Left ventricle myocardium superior (tissue), 1 donor: ENCODE measurements around the gene POLR3E. TPM values are rescaled to one million over a fixed set of nuclear protein-coding genes. Genes with fewer than 3 reads are reported as not detected.
A peak's percentile ranks its signal among the peaks of the same experiment; 100 is the strongest.

Experiments
- ATAC-seq: fragments of 200-7000 bp; cut with Tn5 transposase; one replicate; pipeline ENCODE4 v1.9.1; 2020; ENCODE audit warnings: mild to moderate bottlenecking, moderate library complexity
- DNase-seq: peaks from one replicate; pipeline ENCODE4 v3.0.0-alpha.2; 2020
- intact Hi-C: fragments of 100-400 bp; cut with micrococcal nuclease; formaldehyde crosslinking; loops from one replicate; pipeline ENCODE4 v1.11.0; 2022
- total RNA-seq: library from RNA; stranded (reverse); fragmentation: NEBNext Ultra II Directional; extraction: Animal tissue kit (Norgen Biotek cat#: 25700); gene quantifications from one replicate; pipeline ENCODE4 v1.2.1, GENCODE V29; 2021
- donor health status: DM: no; HTN: yes; CAD: no; lungs with severe emphysema.

The POLR3E gene
- total RNA-seq, 1 donor from 2014 or later: 41.8 TPM

DNA sequence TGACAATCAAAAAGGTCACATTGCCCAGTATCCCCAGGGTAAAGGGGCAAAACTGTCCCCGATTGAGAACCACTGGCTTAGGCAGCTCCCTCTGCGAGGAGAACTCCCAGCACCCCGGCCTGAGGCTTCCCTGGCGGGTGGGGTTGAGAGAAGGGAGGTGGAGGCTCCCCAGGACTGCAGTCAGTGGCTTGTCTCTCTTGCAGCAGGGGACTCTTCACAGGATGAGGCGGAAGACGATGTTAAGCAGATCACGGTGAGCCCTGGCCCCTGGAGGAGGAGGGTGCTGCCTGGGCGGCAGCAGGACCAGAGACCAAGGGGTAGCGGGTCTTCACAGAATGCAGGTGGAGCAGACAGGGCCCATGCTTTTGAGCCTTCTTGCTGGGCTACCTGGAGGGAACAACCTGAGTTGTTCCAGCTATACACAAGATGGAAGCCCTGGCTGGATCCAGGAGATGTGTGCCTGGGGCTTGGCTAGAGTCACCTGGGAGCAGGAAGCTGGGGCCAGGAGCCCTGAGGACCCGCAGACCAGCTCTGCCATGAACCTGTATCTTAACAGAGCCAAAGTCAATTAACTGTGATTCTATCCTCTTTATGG lies 16.8 kb downstream of the POLR3E start:
- no peak for DNase-seq
- intact Hi-C loops: no loop called here

DNA sequence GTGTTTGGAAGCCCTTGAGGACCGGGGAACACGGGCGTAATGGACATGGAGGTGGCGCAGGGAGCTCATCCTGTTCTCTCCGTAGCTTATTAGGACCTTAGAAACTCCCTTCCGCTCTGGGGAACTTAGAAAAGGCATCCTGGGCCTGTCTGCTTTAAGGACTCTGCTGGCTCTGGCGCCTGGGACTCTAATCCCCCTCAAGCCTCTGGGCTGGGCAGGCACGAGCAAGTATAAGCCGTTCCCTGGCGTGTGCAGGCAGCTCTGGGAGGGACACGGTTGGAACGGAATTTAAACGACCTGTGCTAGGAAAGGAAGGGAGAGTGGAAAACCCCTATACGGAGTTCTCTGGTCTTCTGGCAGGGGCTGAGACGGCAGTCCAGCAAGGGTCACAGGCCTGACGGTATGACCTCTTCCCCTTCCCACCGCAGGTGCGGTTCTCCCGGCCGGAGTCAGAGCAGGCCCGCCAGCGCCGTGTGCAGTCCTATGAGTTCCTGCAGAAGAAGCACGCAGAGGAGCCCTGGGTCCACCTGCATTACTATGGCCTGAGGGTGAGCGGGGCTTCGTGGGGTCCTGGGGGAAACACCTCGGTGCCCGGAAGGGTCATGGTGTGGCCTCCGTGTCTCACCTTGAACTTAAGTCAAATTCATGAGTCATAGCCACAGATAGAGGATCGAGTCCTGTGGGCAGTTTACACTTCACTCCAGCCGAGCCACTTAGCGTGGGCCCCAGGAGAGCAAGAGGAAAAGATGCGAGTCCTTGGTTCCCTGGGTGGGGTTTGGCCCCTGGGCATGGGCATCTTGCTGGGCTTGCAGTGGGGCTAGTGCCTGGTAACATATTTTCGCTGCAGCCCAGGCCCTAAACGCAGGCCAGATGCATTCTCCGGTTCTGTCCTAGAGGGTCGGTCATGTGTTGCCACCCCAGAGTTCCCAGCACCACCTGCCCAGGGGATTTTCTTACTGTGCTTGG lies 17.7 kb downstream of the POLR3E start:
- intact Hi-C loops: no loop called here
- DNase-seq: no peak
- ATAC-seq: no peak

More for the DNA sequence above, 16.8 kb downstream of the POLR3E start:
- ATAC-seq: no peak

DNA sequence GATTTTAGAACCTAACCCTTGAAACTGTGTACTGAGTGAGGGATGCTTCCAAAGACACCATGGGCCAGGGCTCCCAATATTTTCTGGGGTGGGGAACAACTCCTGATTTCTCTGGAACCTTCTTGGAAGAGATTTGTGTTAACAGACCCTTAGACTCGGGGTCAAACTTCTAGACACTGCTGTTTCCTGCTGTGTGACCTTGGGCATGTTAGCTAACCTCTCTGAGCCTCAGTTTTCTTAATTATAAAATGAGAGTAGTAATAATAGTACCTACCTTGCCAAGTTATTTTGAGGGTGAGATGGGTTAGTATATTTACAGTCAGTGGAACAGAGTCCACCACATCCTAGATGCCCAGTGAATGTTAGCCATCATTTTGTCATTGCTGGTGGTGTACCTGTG lies 18.8 kb downstream of the POLR3E start:
- intact Hi-C loops: no loop called here
- no peak for ATAC-seq
- no peak for DNase-seq

DNA sequence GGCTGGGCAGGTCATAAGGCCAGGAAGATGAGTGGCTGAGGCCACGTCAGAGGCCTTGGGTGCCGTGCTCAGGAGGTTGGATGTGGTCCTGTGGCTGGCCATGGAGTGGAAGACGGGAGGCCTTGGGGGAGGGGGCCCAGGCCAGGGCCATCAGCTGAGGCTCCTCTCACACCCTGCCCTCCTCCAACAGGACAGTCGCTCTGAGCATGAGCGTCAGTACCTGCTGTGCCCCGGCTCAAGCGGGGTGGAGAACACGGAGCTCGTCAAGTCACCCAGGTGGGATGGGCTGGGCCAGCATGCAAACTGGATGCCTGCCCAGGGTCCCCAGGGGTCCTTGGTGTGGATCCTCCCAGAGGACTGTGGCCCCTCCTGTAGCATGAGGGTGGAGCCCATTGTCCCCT lies 19.2 kb downstream of the POLR3E start:
- no peak for DNase-seq
- intact Hi-C loops: no loop called here
- no peak for ATAC-seq

DNA sequence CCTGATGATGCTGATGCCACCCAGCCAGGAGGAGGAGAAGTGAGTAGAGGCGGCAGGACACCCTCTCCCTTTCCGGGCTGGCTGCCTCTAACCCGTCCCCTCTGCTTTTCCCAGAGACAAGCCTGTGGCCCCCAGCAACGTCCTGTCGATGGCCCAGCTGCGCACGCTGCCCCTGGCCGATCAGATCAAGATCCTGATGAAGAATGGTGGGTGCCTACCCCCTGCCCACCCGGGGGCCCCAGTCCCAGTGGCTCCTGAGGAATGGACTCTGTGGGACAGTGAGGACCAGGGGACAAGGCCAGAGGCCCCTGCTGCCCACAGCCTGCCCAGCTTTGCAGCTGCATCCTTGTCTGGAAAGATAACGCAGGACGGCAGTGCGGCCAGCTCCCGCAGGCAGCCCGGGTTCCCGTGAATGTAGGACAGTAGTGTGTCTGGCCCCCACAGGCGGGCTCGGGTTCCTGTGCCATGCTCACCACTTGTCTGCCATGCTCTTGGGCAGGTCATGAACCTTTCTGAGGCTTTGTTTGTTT lies 19.9 kb downstream of the POLR3E start:
- intact Hi-C loops: no loop called here
- no peak for DNase-seq
- no peak for ATAC-seq

DNA sequence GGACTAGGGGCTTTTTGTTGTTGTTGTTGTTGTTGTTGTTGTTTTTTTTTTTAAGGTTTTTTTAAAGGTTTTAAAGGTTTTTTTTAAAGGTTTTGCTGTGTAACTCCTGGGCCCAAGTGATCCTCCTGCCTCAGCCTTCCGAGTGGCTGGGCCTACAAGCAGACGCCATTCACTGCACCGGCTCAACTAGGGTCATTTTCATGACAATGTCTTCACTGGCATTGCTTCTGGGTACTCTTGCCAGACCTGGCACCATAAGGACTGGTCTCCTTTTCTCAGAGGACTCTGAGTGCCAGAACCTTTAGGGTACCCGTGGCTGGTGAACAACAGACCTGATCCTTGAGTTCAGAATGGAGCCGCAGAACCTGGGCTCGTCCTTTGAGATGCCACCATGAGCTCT lies 20.4 kb downstream of the POLR3E start:
- ATAC-seq: no peak
- intact Hi-C loops: no loop called here
- no peak for DNase-seq

DNA sequence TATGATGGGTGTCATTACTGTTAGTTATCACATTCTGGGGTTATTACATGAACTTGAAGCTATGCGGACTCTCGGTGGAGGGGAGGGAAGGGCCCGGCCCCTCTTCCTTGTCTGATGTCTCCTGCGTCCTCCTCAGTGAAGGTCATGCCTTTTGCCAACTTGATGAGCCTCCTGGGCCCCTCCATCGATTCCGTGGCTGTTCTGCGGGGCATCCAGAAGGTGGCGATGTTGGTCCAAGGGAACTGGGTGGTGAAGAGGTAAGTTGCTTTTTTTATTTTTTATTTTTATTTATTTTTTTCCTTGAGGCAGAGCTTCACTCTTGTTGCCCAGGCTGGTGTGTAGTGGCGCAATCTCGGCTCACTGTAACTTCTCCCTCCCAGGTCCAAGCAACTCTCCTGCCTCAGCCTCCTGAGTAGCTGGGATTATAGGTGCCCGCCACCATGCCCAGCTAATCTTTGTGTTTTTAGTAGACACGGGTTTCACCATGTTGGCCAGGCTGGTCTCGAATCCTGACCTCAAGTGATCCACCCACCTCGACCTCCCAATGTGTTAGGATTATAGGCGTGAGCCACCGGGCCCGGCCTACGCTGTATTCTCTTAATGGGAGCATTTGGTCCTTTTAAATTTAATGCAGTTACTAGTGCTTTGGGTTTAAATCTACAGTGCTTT lies 21.6 kb downstream of the POLR3E start:
- DNase-seq: no peak
- peak; percentile 12 for ATAC-seq
- intact Hi-C loops: no loop called here

DNA sequence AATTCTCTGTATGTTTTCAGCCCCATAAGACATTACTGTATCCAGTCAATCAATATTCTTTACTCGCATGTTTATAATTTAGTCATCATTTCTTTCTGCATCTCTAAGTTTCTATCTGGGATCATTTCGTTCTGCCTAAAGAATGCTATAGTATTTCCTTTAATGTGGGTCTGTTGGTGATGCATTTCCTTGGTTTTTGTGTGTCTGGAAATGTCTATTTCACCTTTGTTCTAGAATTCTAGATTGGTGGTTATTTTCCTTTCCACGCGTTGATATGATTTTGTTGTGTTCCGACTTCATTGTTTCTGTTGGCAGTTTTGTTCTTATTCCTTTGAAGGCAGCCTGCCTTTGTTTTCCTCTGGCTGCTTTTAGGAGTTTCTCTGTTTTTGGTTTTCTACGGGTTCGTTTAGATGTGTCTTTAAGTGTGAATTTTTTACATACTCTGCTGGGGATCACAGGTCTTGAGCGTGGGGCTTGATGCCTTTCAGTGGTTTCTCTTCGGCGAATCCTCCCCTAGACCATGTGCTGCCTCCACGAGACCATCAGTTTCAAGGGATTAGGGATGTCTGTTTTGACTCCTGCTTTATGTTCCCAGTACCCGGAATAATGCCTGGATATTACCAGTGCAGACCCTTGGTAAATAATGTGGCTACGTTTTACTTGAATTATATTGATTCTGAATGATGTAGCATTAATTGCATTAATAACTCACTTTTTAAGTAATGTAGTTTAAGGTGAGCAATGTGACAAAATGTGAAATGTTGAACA lies 23.5 kb downstream of the POLR3E start:
- intact Hi-C loops: no loop called here
- no peak for ATAC-seq

DNA sequence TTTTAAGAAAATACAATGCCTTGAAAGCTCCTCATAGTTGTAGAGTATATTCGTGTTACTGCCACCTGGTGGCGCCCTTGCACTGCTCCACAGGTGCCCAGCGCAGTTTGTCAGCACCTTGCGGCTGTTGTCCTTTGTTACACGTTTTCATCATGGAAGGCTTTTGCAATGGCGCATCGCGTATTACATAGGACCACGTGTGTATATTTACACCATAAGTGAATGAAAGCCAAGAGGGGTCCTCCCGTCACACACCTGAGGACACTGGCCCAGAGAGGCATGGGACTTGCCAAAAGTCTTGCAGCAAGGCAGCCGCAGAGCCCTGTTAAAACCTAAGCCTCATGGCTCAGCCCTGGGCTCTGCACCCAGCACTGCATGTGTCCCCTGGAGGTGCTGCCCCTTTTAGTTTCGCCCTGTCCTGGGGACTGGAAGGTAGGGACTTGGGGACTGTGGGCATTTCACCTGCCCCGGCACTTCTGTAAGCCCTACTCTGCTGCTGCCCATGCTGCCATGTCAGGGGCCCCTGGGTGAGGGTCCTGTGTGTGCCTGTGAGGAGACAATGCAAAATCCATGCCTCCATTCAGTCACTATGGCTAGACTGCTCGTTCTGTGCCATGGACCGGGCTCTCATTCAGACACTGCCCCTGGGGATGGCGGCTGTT lies 24.3 kb downstream of the POLR3E start:
- ATAC-seq (peak; percentile 70), DNase-seq (peak; percentile 79)
- intact Hi-C loops: no loop called here

More for the DNA sequence above, 23.5 kb downstream of the POLR3E start:
- DNase-seq: no peak

DNA sequence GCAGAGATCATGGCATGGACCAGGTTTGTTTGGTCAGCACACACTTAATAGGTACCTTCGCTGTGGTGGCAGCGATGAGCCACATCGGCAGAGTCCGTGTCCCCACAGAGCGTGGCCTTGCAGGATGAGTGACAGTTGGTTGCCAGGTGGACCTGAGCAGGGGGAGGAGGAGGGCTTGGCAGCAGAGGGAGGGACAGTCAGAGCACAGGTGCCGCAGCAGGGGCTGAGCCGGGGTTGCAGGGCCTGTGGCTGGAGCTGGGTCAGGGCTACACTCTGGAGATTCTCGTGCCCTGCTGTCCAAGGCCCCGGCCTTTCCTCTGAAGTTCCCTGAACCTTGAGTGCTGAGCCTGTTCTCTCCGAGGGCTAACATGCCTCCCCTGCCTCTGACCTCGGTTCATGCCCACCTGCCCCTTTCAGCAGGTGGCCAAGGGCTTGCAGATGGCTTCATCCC lies 24.8 kb downstream of the POLR3E start:
- DNase-seq (no peak), ATAC-seq (no peak)
- intact Hi-C loops: no loop called here

DNA sequence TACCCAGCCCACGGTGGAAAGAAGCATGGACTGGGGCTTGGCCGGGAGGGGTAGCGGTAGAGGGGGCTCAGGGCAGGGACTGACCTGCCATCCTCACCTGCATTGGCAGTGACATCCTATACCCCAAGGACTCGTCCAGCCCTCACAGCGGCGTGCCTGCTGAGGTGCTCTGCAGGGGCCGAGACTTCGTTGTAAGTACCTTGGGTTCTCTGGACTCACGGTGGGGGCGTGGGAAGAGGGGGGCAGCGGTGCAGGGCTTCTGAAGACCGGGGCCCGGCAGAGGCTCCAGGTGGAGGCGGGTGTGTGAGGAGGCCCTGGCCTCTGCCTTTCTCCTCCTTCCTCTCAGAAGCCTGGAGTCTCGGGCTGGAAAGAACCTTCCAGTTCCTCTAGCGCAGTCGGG lies 25.5 kb downstream of the POLR3E start:
- ATAC-seq: no peak
- DNase-seq: no peak
- intact Hi-C loops: no loop called here

DNA sequence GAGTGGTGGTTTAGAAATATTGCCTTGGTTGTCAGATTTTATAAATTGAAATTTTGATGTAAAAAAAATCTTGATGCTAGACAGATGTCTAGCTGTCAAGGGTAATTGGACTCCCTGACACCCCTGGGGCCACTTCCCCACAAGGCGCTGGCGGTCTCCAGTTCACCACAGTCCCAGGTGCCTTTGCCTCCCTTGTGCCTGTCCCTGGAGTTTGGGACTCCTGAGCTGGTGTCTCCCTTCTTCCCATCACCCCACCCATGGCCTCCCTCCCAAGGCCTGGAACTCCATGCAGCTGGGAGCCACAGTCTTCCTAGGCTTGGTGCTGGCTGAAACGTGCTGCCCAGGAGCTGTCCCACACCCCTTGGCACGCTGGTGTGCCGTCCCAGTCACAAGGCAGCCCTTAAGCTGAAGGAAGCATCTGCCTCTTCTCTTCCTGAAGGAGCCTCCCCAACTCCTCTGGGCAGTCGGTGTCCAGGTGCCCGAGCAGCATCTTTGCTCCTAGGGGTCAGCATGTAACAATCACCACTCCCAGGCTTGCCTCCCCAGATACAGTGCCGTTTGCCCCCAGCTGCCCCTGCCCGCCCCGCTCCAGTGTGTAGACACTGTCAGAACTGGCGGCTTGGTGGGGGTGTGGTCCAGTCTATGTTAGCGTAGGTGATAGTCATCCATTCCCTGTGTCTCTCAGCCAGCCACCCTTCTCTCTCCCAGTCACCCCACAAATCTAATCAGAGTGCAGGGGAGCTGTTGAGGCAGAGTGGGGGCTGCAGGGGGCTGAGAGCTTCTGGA lies 26.2 kb downstream of the POLR3E start:
- ATAC-seq (no peak), DNase-seq (no peak)
- intact Hi-C loops: no loop called here

DNA sequence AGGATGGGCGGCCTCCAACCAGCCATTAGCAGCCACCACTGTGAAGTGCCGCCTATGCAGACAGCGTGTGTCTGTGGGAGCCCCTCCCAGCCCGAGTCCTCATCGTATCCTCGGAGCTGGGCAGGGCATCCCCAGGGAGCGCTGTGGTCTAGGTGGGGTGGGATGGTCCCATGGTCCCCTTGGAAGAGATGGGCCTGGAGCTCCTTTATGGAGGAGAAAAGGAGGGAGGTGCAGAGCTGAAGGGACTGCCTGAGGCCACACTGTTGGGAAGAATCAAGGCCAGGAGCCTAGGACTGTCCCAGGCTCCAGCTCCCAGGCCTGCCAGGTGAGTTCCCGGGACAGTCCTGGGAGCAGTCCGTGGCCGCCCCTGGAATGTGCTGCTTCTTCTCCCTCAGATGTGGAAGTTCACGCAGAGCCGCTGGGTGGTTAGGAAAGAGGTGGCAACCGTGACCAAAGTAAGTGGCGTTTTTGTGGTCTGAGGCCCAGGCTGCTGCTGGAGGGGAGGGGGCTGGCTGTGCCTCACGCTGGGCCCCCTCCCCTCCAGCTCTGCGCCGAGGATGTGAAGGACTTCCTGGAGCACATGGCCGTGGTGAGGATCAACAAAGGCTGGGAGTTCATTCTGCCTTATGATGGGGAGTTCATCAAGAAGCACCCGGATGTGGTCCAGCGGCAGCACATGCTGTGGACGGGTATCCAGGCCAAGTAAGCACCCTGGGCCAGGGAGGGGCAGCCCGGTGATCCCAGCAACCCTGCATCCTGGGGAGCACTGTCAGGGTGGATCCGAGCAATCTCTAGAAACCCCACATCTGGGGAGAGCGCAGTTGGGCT lies 27.0 kb downstream of the POLR3E start:
- DNase-seq (no peak), ATAC-seq (no peak)
- intact Hi-C loops: no loop called here

DNA sequence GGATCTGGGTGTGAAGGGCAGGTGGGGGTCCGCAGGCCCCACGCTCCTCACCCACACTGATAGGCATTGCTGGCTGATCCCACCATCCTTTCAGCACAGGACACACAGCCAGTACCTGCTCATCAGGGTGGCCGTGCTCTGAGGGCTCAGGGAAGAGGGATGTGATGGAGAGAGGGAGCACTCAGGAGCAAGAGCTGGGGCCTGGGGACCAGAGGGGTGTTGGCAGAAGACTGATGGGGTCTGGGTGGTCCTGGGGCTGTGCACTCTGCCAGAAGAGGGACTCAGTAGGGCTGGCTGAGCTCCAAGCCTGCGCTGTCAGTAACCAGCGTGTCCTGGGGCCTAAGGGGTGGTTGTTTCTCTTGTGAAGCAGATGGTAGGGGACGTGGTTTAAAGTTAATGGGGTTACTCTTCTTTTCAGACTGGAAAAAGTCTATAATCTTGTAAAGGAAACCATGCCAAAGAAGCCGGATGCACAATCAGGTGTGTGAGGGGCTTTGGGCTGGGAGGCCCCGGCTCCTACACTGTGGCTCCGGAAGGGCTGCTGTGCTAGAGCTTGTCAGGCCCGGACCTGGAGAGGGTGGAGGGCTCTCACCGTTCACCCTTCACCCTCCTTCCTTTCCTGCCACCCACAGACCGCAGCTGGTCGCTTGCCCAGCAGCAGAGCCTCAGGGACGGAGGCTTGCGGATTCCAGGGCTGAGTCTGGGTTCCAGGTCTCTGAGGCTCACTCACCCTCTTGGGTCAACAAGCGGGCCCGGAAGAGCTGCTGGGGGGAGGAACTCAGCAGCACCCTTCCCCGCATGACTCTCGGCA lies 27.8 kb downstream of the POLR3E start:
- intact Hi-C loops: no loop called here
- DNase-seq (no peak), ATAC-seq (no peak)

DNA sequence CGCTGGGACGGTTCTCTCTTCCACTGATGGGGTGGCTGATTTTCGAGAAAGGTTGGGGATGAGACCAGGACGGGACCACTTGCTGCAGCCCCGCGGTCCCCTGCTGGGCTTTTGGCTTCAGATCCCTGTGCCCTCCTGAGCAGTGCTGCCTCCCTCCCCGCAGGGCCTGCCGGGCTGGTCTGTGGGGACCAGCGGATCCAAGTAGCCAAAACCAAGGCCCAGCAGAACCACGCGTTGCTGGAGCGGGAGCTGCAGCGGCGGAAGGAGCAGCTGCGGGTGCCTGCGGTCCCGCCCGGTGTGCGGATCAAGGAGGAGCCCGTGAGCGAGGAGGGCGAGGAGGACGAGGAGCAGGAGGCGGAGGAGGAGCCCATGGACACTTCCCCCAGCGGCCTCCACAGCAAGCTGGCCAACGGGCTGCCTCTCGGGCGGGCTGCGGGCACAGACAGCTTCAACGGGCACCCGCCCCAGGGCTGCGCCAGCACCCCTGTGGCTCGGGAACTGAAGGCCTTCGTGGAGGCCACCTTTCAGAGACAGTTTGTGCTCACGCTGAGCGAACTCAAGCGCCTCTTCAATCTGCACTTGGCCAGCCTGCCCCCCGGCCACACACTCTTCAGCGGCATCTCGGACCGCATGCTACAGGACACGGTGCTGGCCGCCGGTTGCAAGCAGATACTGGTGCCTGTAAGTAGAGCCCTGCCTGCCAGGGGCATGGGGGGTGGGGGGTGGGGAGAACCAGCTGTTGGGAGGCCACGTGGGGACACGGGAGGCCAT lies 28.6 kb downstream of the POLR3E start:
- intact Hi-C loops: no loop called here
- DNase-seq: no peak
- no peak for ATAC-seq

DNA sequence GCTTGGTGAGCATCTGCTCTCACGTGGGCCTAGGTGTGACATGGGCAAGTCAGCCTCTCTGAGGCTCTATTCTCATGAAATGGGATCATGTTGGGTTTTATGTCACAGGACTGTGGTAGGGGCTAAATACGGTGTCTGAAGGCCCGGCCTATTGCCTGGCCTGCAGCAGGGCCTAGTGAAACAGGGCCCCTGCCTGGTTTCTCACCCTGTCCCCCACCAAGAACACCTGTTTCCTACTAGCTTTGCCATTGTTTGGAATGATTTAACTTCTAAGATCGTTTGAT lies 29.1 kb downstream of the POLR3E start:
- ATAC-seq (no peak), DNase-seq (no peak)
- intact Hi-C loops: no loop called here
